ENCODE measurements around the gene TSPAN1. TPM values are rescaled to one million over a fixed set of nuclear protein-coding genes. Genes with fewer than 3 reads are reported as not detected.

The TSPAN1 gene
- total RNA-seq, 2 donors from 2014 or later = 0.30 to 0.34 TPM

- Mint-ChIP-seq H3K27ac (no peak overlapping the region), H3K9me3 (no peaks in the 10 kb centered on the region), H3K27me3 (ENCODE audit: low read depth) (peaks cover 5% of the 10 kb centered on the region), H3K4me3 (no peak overlapping the region), H3K4me1 (ENCODE audit: low read depth) (peaks cover 8% of the 10 kb centered on the region), H3K36me3 (ENCODE audit: insufficient read depth in 2 of 2) (no peaks in the 10 kb centered on the region)
- ATAC-seq (replicated peaks in 1 of 2) (no peak), DNase-seq (no peak)
These were observed 3.0 kb upstream of the TSPAN1 start for GRCh38 chr1:46171871-46172270.

- H3K4me1 Mint-ChIP-seq (ENCODE audit: low read depth) = peaks cover 5% of the 10 kb centered on the region
- ATAC-seq (replicated peaks in 1 of 2) (no peak), DNase-seq (no peak)
- no peaks in the 10 kb centered on the region for H3K9me3 Mint-ChIP-seq
- peaks cover 5% of the 10 kb centered on the region for H3K27me3 Mint-ChIP-seq (ENCODE audit: low read depth)
- H3K36me3 Mint-ChIP-seq (ENCODE audit: insufficient read depth in 2 of 2) = no peaks in the 10 kb centered on the region
- no peak overlapping the region for H3K27ac Mint-ChIP-seq
- H3K4me3 Mint-ChIP-seq = no peak overlapping the region
These were observed 2.6 kb upstream of the TSPAN1 start for GRCh38 chr1:46172321-46172720.

GRCh38 chr1:46173361-46173856 is 1.5 kb upstream of the TSPAN1 start:
- no peak for ATAC-seq (replicated peaks in 1 of 2)
- no peak overlapping the region for H3K27ac Mint-ChIP-seq
- no peak overlapping the region for H3K4me3 Mint-ChIP-seq
- no peaks in the 10 kb centered on the region for H3K36me3 Mint-ChIP-seq (ENCODE audit: insufficient read depth in 2 of 2)
- no peak for DNase-seq
- H3K4me1 Mint-ChIP-seq (ENCODE audit: low read depth) = no peaks in the 10 kb centered on the region
- no peaks in the 10 kb centered on the region for H3K27me3 Mint-ChIP-seq (ENCODE audit: low read depth)
- H3K9me3 Mint-ChIP-seq = no peaks in the 10 kb centered on the region

GRCh38 chr1:46175243-46175642 is 356 bp downstream of the TSPAN1 start:
- peak in 1 of 2 donors; percentile 51 for ATAC-seq (replicated peaks in 1 of 2)
- no peak overlapping the region for H3K4me3 Mint-ChIP-seq
- peak in 1 of 2 donors; percentile 10 for DNase-seq
- H3K27me3 Mint-ChIP-seq (ENCODE audit: low read depth) = no peaks in the 10 kb centered on the region
- H3K9me3 Mint-ChIP-seq = no peaks in the 10 kb centered on the region
- no peak overlapping the region for H3K27ac Mint-ChIP-seq
- H3K36me3 Mint-ChIP-seq (ENCODE audit: insufficient read depth in 2 of 2) = no peaks in the 10 kb centered on the region
- no peaks in the 10 kb centered on the region for H3K4me1 Mint-ChIP-seq (ENCODE audit: low read depth)

GRCh38 chr1:46176211-46176865 is 1.5 kb downstream of the TSPAN1 start, which contains the start of gene P3R3URF:
Gene P3R3URF (minus strand): TSS chr1:46176488. CDS start chr1:46176471, 17 bp downstream.
- ATAC-seq (replicated peaks in 1 of 2) (no peak), DNase-seq (no peak)
- Mint-ChIP-seq H3K36me3 (ENCODE audit: insufficient read depth in 2 of 2) (no peaks in the 10 kb centered on the region), H3K4me1 (ENCODE audit: low read depth) (no peaks in the 10 kb centered on the region), H3K27me3 (ENCODE audit: low read depth) (no peaks in the 10 kb centered on the region), H3K9me3 (no peaks in the 10 kb centered on the region), H3K27ac (no peak within 1 kb of the TSS), H3K4me3 (no peak within 1 kb of the TSS)

DNA sequence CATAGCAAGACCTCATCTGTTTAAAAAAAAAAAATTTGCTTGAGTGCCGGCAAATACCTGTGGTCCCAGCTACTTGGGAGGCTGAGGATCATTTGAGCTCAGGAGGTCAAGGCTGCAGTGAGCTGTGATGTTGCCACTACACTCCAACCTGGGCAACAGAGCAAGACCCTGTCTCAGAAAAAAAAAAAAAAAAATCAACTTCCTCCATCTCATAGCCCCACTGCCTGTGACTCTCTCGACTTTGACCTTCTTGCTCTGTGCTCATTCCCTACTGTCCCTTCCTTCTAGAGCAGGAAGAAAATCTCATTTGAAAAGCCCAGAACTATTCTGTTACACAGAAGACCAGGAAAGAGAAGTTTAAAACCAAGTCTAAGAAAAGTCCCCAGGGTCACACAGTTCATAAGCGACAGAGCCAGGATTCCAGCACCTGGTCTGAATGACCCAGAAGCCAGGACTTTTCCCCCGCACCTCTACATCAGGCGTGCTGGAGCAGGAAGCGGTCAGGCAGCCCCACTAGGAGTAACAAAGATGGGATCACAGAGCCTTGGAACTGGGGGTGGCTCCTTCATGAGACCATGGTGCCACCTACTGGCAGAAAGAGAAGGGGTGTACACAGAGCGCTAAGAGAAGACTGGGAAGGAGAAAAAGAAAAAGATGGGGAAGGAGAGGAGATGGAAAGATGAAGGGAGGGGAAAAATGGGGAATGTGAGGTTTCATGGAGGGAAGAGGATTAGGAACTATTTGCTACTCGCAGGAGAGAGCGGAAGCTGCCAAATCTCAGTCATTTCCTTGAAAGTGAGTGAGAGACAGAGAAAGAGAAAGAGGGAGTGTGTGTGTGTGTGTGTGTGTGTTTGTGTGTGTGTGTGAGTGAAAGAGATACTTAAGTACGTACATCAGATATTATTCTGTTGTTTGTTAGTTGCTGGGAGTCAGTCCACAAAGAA is 4.5 kb downstream of the TSPAN1 start:
- H3K36me3 Mint-ChIP-seq (ENCODE audit: insufficient read depth in 2 of 2) = no peaks in the 10 kb centered on the region
- ATAC-seq (replicated peaks in 1 of 2) (peak; percentile 77 to 84), DNase-seq (peak; percentile 70 to 71)
- no peak overlapping the region for H3K27ac Mint-ChIP-seq
- no peaks in the 10 kb centered on the region for H3K9me3 Mint-ChIP-seq
- no peak overlapping the region for H3K4me3 Mint-ChIP-seq
- no peaks in the 10 kb centered on the region for H3K27me3 Mint-ChIP-seq (ENCODE audit: low read depth)
- H3K4me1 Mint-ChIP-seq (ENCODE audit: low read depth) = peaks cover 8% of the 10 kb centered on the region

GRCh38 chr1:46180082-46180616 is 5.3 kb downstream of the TSPAN1 start:
- DNase-seq = peak; percentile 27 to 37
- no peaks in the 10 kb centered on the region for H3K36me3 Mint-ChIP-seq (ENCODE audit: insufficient read depth in 2 of 2)
- peak; percentile 10 to 24 for ATAC-seq (replicated peaks in 1 of 2)

GRCh38 chr1:46181343-46182260 is 6.7 kb downstream of the TSPAN1 start:
- no peaks in the 10 kb centered on the region for H3K27me3 Mint-ChIP-seq (ENCODE audit: low read depth)
- ATAC-seq (replicated peaks in 1 of 2) (no peak), DNase-seq (no peak)
- no peak overlapping the region for H3K27ac Mint-ChIP-seq
- no peak overlapping the region for H3K4me3 Mint-ChIP-seq
- no peaks in the 10 kb centered on the region for H3K36me3 Mint-ChIP-seq (ENCODE audit: insufficient read depth in 2 of 2)
- H3K9me3 Mint-ChIP-seq = no peaks in the 10 kb centered on the region
- H3K4me1 Mint-ChIP-seq (ENCODE audit: low read depth) = peaks cover 23% of the 10 kb centered on the region

More at GRCh38 chr1:46180082-46180616, 5.3 kb downstream of the TSPAN1 start:
- no peak overlapping the region for H3K27ac Mint-ChIP-seq
- no peaks in the 10 kb centered on the region for H3K9me3 Mint-ChIP-seq
- peaks cover 16% of the 10 kb centered on the region for H3K4me1 Mint-ChIP-seq (ENCODE audit: low read depth)
- H3K27me3 Mint-ChIP-seq (ENCODE audit: low read depth) = no peaks in the 10 kb centered on the region
- no peak overlapping the region for H3K4me3 Mint-ChIP-seq

DNA sequence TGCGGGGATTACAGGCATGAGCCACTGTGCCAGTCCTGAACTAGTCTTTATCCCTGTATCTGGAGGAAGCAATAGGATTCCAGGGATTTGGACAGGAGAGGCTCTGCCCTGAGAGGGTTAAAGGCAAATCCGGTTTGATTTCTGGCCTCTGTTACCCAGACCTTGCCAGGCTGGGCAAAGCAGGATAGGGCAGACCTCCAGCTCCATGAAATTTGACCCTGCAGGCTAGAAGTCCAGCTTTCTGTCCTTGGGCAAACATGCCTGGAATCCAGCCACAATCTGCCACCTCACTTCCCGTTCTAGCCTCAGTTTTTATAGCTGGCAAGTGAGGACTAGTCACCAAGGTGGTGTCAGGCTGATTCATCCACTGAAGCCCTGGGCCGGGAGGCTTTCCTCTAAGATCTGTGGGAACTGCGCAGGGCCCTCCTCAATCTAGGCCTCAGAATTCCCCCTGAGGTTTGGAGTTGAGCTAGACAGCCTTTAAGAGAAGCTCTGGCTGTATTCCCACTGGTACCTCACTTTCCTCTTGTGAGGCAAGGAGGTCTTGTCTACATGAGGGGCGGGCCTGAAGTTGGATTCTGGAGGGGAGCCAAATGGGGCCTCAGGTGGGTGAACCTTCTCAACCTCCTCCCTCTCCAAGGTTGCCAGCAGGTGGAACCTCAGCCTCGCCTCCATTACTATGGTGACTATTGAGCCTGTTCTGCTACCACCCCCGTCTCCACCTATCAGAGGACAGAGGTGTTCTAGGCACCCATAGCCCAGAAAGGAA is 8.4 kb downstream of the TSPAN1 start:
- DNase-seq (no peak), ATAC-seq (replicated peaks in 1 of 2) (no peak)
- Mint-ChIP-seq H3K4me1 (ENCODE audit: low read depth) (peaks cover 23% of the 10 kb centered on the region), H3K27me3 (ENCODE audit: low read depth) (no peaks in the 10 kb centered on the region), H3K9me3 (no peaks in the 10 kb centered on the region), H3K36me3 (ENCODE audit: insufficient read depth in 2 of 2) (no peaks in the 10 kb centered on the region), H3K4me3 (no peak overlapping the region), H3K27ac (no peak overlapping the region)

GRCh38 chr1:46183926-46184557 is 9.2 kb downstream of the TSPAN1 start:
- no peaks in the 10 kb centered on the region for H3K27me3 Mint-ChIP-seq (ENCODE audit: low read depth)
- H3K4me1 Mint-ChIP-seq (ENCODE audit: low read depth) = peaks cover 23% of the 10 kb centered on the region
- no peak overlapping the region for H3K27ac Mint-ChIP-seq
- no peak for ATAC-seq (replicated peaks in 1 of 2)
- no peaks in the 10 kb centered on the region for H3K36me3 Mint-ChIP-seq (ENCODE audit: insufficient read depth in 2 of 2)
- H3K9me3 Mint-ChIP-seq = no peaks in the 10 kb centered on the region
- H3K4me3 Mint-ChIP-seq = peak overlapping the region in 1 of 2 donors; percentile 85
- DNase-seq = no peak

GRCh38 chr1:46184920-46185658 is 10.2 kb downstream of the TSPAN1 start:
- Mint-ChIP-seq H3K36me3 (ENCODE audit: insufficient read depth in 2 of 2) (no peaks in the 10 kb centered on the region), H3K9me3 (no peaks in the 10 kb centered on the region), H3K4me1 (ENCODE audit: low read depth) (peaks cover 23% of the 10 kb centered on the region), H3K4me3 (peak overlapping the region; percentile 63 to 85), H3K27ac (peak overlapping the region; percentile 84), H3K27me3 (ENCODE audit: low read depth) (no peaks in the 10 kb centered on the region)
- DNase-seq = peak; percentile 73 to 82
- ATAC-seq (replicated peaks in 1 of 2) = peak; percentile 88 to 92

All from activated T-cell treated with anti-CD3 and anti-CD28 coated beads, Interleukin-2, amount 50 U/mL, for 72 hours (primary cell).